Stimulated activated CD8-positive, alpha-beta memory T cell treated with anti-CD3 and anti-CD28 coated beads, Interleukin-15, amount 100 ng/mL, for 1 hour (primary cell): Measurements from ENCODE around the gene SUGCT.

Experiments
- DNase-seq: peaks from one replicate; pipeline ENCODE4 v3.0.0-alpha.2; 2020; ENCODE audit warnings: low read depth

The SUGCT gene

GRCh38 chr7:40733114-40733513, 598.3 kb downstream of the SUGCT start:
- DNase-seq = no peak

- no peak for DNase-seq
Measured at GRCh38 chr7:40733578-40733977, 598.8 kb downstream of the SUGCT start.

- no peak for DNase-seq
Measured at GRCh38 chr7:40739257-40739656, 604.5 kb downstream of the SUGCT start.

DNA sequence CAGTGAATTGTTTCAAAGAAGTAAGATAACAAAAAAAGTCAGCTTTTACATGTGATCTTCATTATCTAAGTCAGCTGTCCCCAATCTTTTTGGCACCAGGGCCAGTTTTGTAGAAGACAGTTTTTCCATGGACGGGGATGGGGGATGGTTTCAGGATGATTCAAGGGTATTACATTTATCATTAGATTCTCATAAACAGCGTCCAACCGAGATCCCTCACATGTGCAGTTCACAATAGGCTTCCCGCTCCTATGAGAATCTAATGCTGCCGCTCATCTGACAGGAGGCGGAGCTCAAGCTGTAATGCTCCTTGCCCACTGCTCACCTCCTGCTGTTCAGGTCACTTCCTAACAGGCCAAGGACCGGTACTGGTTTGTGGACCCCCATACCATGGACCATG, 607.5 kb downstream of the SUGCT start:
- no peak for DNase-seq

DNA sequence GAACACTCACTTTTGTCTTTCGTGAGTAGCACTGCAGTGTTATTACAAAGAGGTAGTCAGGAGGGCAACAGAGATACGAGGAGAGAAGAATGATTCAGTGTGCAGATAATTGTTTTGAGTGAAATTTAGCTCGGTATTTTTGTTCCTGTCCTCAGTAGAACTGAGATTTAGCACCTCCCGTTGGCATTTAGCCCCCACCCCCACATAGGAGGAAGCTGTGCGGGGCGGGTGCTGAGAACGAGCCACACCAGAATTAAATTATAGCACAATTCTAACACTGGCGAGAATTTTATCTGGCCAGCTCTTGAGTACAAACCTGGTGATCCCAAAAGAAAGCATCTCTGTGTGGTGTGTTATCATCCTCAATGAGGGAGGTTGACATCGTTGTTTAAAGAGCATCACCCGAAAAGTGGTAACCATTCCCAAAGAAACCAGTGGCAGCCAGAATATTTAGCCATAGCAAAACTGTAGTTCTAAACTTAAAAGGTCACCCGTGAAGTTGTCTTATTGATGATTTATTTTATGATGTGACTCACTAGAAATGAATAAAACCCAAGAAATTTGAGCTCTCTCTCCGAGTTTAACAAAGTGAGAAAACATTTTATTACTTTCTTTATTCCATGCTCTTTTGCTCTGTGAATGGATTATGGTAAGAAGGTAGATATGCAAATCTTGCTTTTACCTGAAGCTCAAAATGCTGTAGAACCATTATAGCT, 612.2 kb downstream of the SUGCT start:
- no peak for DNase-seq

- DNase-seq = no peak
Measured at GRCh38 chr7:40747856-40748255, 613.1 kb downstream of the SUGCT start.

GRCh38 chr7:40749877-40750276, 615.1 kb downstream of the SUGCT start:
- no peak for DNase-seq

- no peak for DNase-seq
Measured at GRCh38 chr7:40753455-40753854, 618.6 kb downstream of the SUGCT start.

- DNase-seq = no peak
Measured at GRCh38 chr7:40755438-40755837, 620.6 kb downstream of the SUGCT start.

DNA sequence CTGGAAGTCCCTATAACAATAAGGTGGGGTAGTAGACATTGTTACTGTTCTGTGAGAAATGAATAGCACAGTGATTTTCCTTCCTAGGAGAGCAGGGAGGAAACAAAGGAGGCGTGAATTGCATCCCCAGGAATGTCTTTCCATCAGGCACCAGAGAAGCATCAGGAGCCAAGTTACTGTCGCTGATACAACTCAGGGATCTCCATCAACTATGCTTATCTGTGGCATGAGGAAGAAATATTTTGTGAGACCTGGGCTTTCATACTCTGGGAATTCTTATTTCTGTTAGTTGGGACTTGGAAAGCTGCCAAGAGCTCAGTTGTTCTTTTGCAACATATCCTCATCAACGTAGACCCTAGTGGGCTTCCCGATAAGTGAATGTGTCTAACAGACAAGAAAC, 622.3 kb downstream of the SUGCT start:
- DNase-seq = no peak

- DNase-seq = no peak
Measured at GRCh38 chr7:40758590-40758989, 623.8 kb downstream of the SUGCT start.

- no peak for DNase-seq
Measured at GRCh38 chr7:40760293-40760964, 625.6 kb downstream of the SUGCT start.

GRCh38 chr7:40760987-40761386, 626.2 kb downstream of the SUGCT start:
- no peak for DNase-seq

DNA sequence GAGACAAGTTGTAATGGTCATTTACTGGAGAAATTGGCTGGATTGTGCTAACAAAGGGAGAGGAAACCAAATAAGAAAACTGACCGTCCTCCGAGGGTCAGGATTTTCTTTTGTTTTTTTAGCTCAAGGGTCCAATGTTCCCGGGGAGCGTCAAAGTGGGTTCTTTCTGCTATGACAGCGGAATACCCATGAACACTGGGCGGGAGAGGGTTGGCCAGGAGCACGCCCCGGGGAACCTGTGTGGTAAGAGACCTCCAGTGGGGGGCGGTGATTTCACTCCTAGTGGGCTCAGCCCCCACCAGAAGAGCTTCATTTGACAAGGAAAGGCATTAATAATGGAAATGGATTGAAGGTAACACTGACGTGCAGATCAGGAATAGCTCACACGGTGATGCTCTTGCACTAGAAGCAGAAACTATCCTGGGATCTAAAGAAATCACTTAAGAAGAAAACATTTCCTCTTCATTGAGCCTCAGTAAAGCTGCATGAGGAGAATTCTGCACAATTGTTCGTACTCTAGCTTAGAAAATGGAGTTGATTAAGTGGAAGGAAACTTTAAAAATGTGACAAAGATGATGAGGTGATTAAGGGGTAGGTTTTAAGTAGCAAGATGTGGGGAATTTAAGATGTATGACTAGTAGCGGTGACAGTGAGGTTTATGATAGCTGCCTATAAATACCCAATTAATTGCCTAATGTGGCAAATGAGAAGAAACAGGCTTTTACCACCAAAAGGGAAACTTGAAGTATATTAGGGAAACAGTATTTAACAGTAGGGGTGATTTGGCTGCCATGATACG, 627.2 kb downstream of the SUGCT start:
- DNase-seq = no peak

GRCh38 chr7:40763319-40764287, 628.8 kb downstream of the SUGCT start:
- DNase-seq = no peak

- no peak for DNase-seq
Measured at GRCh38 chr7:40765639-40766038, 630.8 kb downstream of the SUGCT start.

GRCh38 chr7:40772096-40772495, 637.3 kb downstream of the SUGCT start:
- DNase-seq = no peak

- DNase-seq = no peak
Measured at GRCh38 chr7:40773656-40774055, 638.9 kb downstream of the SUGCT start.

DNA sequence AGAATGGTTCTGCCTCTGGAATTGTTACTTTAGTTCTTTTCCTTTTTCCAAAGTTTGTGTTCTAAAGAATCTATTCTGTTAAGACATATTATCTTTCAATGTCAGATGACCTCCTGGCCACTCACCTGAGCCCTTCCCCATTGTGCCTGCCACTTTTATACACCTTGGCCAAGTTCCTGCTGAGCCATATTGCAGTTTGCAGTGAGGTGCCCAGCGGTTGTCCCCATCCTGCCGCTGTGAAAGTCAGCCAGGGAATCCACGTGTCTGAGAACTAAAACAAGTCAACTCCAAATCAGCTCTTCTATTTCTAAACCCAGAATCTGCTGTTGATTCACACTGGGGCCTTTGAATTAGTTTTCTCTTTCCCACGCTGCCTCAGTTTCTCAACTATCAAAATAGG, 641.1 kb downstream of the SUGCT start:
- DNase-seq = no peak

DNA sequence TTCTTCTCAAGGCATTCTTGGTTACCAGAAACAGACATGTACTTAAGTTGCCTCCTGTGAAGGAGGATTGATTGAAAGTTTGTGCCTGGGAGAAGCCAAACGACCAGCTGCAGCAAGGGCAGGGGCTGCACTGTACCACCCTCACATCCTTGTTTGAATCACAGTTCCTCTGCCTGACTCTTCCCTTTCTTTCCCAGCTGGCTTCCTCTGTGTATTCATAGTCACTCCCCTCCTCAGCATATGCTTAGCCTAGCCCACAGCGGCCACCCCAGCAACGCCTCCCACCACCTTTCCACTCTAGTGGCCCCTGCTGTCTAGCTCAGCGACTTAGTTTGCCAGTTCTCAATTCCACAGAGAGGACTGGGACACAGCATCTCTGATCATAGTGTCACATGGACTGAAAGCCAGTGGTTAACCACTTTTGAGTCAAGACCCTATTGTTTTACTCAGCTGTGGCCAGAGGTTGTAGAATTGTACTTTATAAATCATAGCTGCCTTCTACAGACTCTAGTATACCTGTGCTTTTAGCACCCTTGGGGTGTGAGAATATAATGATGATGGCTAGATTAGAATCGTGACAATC, 643.0 kb downstream of the SUGCT start:
- DNase-seq = no peak

DNA sequence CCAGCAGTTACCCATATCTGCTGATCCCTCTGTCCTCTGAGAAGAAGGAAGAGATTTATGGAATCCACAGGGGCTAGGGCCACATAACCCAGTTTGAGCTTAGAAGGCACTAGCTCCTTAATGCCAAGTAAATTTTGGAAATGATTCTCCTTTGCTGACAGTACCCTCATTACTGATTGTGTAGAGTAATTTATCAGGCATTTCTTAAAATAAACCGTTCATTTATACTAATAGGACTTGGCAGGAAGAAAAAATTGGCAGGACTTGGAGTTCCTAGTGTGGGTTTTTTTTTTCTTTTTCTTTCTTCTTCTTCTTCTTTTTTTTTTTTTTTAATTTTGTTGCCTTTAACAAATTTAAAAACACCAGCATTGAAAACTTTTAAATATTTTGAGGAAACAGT, 645.7 kb downstream of the SUGCT start:
- no peak for DNase-seq

- no peak for DNase-seq
Measured at GRCh38 chr7:40782836-40783235, 648.0 kb downstream of the SUGCT start.
